Activated gamma-delta T cell (primary cell): ENCODE data around the gene NGEF.

Experiments used
- DNase-seq: peaks from one replicate; lab custom pipeline; 2025; lab: John Stamatoyannopoulos, UW

Gene NGEF

GRCh38 chr2:232997749-232998665 lies 15.0 kb downstream of the NGEF start:
- DNase-seq: no peak

DNA sequence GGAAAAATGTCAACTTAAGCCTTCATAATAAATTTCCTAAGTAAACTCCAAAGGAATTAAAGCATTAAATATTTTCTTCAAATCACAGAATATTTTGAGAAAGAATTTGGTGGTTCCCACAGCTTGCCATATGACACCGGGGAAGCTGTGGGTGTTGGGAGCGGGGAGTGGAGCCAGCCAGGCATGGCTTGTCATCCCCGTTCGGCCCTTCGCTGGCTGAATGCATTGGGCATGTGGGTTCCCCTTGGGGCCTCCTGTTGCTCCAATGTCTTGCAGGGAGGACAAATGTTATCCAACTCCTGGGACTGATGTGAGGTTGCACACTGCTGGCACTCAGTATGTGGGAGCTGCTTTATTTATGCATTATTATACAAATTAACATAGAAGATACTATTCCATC lies 18.6 kb downstream of the NGEF start:
- DNase-seq: no peak

DNA sequence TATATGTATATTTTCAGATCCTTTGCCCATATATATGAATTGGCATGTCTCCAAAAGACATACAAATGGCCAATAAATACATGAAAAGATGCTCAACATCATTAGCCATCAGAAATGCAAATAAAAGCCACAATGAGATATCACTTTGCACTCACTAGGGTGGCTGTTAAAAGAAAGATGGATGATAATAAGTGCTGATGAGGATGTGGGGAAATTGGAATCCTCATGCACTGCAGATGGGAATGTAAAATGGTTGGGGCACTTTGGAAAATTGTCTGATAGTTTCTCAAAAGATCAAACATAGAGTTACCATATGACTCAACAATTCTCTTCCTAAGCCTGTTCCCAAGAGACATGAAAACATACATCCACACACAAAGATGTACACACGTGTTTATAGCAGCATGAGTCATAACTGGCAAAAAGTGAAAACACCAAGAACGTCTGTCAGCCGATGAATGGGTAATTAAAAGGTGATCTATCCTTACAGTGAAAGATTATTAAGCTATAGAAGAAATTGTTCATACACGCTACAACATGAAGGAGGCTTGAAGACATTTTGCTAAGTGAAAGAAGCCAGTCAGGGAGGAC lies 19.7 kb downstream of the NGEF start:
- no peak for DNase-seq

GRCh38 chr2:232986155-232986554 lies 26.9 kb downstream of the NGEF start:
- DNase-seq: no peak

DNA sequence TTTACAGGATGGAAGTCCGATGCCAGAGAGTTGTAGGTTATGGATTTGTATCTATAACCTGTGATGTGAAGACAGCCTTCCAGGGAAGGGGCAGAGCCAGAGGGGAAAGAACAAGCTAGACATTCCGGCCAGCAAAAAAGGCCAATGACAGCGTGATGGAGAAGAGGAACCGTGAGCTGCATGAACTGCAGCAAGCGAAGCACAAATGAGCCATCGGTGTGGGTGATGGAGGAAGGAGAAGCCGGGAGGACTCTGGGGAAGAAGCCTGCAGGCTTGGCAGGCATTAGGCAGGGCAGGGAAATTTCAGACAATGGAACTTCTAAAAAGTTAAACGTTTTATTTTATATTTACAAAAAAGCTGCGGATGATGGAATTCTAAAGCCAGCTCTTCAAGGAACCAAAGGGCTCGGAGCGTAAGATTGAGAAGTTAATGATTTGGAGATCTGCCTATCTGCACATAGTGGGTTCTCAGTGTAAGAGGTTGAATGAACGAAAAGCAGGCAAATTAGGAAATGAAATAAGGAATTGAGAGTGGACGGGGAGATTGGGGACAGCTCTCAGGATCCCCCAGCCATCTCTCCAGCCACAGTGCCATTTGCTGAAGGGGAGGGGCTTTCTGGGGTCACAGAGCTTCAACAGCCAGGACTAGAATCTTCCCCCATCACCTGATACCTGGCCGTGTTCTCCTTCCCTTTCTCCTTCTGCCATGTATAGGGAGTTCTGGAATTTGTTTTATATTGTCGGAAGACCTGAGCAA lies 28.4 kb downstream of the NGEF start:
- DNase-seq: no peak

DNA sequence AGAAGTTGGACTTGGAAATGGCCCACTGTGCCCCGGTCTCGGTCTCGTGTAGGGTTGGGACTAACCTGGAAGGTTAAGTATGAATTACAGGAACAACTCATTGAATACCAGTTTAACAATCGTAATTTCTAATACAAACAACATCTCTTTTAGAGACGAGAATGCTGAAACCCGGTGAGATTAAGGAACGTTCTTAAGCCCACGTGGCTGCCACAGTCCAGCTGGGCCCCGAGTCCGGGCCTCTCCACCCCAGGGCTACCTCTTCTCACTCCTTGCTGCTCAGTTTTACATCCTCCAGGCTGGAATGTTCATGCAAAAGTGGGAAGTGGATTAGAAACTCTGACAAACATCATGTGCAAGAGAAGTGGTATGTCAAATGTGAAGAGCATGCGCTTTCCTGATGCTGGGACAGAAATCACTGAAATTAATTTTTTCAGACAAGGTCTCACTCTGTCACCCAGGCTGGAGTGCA lies 29.4 kb downstream of the NGEF start:
- DNase-seq: no peak

GRCh38 chr2:232982926-232983668 lies 30.0 kb downstream of the NGEF start:
- no peak for DNase-seq

DNA sequence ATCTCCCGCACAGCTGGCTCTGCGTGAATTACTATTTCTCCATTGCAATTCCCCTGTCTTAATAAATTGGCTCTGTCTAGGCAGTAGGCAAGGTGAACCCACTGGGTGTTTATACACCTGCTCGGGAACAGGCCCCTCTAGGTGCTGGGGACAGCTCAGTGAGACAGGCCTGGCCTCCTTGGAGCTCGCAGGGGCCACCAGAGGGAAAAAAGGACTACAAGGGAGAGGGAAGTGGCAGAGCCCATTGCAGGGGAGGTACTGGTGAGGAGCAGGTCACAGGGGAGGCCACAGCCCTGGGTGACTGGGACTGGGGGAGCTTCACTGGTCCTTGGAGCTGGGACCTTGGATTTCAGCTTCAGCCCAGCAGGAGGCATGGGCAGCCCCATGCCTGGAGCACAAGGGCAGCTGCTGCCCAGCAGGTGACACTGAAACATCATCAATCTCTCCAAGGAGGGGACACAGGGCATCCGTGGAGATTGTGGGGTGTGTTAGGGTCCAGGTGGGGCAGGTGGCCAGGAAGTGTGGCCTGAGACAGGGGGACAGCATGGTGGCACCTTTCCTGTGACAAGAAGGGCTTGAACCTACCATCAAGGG lies 31.2 kb downstream of the NGEF start:
- no peak for DNase-seq

DNA sequence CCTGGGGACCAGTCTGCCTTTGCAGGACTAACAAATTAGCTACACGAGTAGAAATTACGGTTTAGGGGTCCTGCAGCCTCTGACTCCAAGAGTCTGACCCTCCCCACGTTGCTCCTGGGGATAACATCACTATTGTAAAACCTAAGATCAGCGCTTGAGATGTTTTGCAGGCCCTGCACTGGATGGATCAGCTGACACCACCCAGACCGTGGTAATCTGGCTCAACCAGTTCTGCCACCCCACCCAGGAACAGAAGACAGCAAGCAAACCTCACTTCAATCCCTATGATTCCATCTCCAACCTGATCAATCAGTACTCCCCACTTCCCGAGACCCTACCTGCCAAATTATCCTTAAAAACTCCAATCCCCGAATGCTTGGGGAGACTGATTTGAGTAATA lies 31.7 kb downstream of the NGEF start:
- DNase-seq: no peak

DNA sequence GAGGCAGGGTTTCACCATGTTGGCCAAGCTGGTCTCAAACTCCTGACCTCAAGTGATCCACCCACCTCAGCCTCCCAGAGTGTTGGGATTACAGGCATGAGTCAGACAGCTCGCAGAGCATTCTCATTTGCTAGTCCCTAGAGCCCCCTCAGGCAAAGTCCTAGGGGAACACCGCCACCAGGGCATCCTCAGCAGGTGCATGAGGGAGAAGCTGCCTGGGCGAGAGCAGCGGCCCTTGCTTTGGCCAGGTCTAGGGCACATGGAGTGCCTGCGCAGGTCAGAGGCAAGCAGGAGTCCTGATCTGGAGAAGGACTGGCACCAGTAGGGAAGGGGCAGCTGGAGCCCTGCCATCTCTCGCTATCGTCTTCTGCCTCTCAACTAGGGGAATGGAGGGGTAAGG lies 32.4 kb downstream of the NGEF start:
- no peak for DNase-seq

- no peak for DNase-seq
These were observed 33.1 kb downstream of the NGEF start for GRCh38 chr2:232979871-232980461.

DNA sequence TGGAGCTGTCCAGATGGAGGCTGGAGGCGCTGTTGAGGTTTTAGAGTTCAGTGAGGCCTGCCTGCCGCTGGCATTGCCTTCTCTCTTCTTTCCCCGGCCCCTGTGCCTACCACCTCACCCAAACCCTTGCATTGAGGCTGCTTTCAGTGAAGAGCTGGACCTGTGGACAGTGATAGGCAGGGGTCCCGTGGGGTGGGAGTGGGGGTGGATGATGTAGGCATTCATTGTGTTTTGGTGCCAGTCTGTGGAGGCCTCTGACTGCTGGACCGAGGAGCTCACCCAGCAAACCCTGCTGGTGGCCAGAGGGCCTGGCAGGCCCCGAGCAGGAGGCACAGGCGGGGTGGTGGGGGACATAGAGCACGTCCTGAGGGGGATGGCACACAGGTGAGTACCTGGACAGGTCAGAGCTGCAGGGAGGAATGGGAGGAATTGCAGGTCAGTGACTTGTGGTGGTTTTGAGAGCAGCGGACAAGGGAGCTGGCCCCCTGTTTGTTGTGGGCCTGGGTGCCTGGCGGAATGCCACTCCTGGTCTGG lies 35.6 kb downstream of the NGEF start:
- no peak for DNase-seq

DNA sequence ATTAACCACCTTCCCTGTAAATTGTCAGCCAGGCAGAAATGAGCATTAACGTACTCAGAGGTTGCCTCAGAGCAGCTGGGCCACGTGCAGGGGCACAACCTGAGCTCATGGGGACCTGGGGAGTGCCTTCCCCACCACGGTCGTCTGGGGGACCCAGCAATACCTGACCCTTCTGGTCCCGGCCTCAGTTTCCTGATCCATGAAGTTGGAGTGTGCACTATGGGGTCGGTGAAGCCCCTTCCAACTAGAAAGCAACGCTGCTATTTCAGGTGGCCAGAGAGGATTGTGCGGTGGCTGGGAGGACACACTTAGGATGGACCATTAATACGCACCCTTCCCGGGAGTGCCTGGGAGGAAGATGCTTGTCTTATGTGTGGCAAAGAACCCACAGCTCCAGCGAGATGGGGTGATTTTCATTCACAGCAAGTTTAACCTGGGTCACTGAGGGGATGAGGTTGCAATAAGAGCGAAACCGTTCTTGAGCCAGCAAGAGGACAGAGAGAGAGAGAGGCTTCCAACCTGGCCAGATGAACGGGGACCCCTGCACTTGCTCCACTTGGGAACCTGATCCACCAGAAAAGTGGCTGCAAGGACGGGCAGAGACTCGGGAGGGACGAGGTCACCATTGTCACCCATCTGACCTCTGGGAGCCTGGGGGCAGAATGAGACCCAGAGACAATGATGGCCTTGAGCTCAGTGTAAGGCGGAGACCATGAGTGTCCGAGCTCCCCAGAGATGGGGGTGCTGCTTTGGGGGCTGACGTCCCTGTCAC lies 36.2 kb downstream of the NGEF start:
- DNase-seq: no peak

DNA sequence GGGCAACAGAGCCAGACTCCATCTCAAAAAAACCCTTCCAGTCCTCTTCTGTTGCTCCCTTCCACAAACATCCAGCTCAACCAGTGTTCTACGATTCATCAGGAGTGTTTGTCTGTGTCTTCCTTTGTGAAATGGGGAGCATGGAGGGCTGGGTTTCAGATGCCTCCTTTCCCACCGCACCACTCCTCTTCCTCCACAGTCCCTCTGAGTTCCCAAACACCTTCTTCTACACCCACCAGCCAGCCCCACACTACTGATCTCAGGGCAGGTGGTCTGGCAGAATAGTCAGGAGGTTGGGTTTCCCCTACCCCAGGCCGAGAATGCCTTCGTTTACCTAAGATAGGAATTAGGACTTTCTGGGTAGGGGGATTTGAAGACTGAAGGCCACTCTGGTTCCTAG lies 36.9 kb downstream of the NGEF start:
- no peak for DNase-seq

DNA sequence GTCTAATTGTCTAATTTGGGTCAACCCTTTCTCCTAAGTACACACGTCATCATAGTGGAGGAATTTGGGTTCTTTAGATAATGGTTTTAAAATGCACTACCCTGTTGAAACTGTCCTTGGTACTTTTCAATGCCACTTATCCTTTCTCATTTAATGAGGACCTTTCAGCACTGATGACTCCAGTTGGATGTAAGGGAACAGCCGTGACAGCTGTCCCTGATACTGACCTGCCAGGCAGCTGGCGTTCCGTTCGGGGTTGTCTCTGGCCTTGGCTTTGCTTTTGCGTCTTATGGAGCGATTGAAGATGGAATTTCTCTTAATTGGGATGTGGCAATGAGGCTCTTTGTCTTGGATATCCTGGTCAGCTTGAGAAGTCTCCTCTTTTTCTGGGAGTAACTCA lies 38.7 kb downstream of the NGEF start:
- DNase-seq: no peak

GRCh38 chr2:232973796-232974195 lies 39.3 kb downstream of the NGEF start:
- DNase-seq: no peak

DNA sequence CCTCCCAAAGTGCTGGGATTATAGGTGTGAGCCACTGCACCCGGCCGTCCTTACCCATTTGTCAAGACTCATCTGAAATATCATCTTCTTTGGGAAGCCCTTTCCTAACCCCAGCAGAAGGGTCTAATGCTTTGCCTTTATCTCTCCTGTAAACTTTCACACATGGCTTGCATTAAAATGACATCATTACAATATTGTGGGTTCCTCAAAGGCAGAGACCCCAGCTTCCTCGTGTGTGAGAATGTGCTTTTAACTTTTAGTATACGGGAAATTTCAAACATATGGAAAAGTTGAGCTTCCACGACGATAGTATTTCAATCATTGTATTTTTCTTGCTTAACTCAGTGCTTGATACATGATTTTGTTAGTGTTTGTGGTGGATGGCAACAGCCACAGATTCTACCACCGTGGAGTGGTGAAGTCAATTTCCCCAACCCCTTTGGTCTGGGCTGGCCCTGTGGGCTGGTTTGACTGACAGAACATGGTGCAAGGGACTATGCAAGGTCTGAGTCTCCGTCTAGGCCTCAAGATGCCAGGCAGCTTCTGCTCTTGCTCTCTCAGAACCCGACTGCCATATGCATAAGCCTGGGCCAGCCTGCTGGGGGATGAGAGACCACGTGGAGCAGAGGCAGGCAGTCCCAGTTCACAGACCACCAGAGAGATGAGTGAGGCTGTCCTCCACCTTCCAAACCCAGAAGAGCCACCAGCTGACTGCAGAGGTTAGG lies 39.9 kb downstream of the NGEF start:
- no peak for DNase-seq

- DNase-seq: no peak
These were observed 41.3 kb downstream of the NGEF start for GRCh38 chr2:232971744-232972143.

DNA sequence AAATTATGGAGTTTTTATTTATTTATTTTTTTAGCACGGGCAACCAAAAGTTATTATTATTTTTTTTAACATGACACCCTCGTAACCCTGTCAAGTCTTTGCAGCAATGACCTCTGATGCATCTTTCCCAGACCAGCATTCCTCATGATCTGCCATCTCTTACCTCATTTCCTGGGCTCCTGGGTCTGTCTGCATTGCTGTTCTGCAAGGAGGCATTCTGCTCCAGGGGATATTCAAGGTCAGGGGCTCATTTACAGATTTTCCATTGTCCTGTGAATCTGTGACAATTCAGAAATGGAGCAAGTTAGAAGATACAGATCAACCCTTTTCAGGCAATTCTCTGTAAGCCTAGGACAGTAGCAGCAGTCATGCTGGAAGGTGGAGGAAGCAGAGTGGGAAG lies 43.0 kb downstream of the NGEF start:
- no peak for DNase-seq
